HepG2 (cell line): ENCODE data around the gene NAP1L1. TPM values are rescaled to one million over a fixed set of nuclear protein-coding genes. Genes with fewer than 3 reads are reported as not detected.

Experiments used
- ATF2 ChIP-seq: sonication (generic); formaldehyde crosslinking; IDR thresholded peaks from 2 replicates; pipeline ENCODE4 v1.4.0; 2020; ENCODE audit warnings: missing genetic modification reagents
- FOSL2 ChIP-seq: sonication (generic); formaldehyde crosslinking; IDR thresholded peaks from 2 replicates; pipeline ENCODE4 v1.4.0; 2020; ENCODE audit warnings: missing genetic modification reagents
- KDM5A ChIP-seq: fragments of 200-600 bp; sonication (generic); IDR thresholded peaks from 2 replicates; pipeline ENCODE4 v1.7.0; 2018; ENCODE audit warnings: antibody characterized with exemption, mild to moderate bottlenecking, low read length, borderline replicate concordance
- PBX2 ChIP-seq: IDR thresholded peaks from 2 replicates; pipeline ENCODE4 v1.6.1; 2016; ENCODE audit warnings: control low read depth
- PRDM10 ChIP-seq: sonication (generic); formaldehyde crosslinking; IDR thresholded peaks from 2 replicates; pipeline ENCODE4 v1.4.0; 2020; ENCODE audit warnings: low read depth, missing genetic modification reagents
- SMC3 ChIP-seq: IDR thresholded peaks from 2 replicates; pipeline ENCODE4 v1.6.1; 2011; ENCODE audit warnings: low read length, improper control_type of control experiment
- SP140L ChIP-seq: sonication (generic); formaldehyde crosslinking; IDR thresholded peaks from 2 replicates; pipeline ENCODE4 v1.4.0; 2020; ENCODE audit warnings: missing genetic modification reagents, borderline replicate concordance
- SRSF9 ChIP-seq: fragments of 200-400 bp; formaldehyde crosslinking; IDR thresholded peaks from 2 replicates; pipeline ENCODE4 v1.6.1; 2018; ENCODE audit warnings: borderline replicate concordance, mild to moderate bottlenecking, low read depth, low read length; ENCODE audit not compliant: insufficient read depth, poor library complexity, severe bottlenecking
- ZFY ChIP-seq: sonication (generic); formaldehyde crosslinking; IDR thresholded peaks from 2 replicates; pipeline ENCODE4 v1.4.0; 2020; ENCODE audit warnings: missing genetic modification reagents
- ZNF101 ChIP-seq: sonication (generic); formaldehyde crosslinking; IDR thresholded peaks from 2 replicates; pipeline ENCODE4 v1.4.0; 2020; ENCODE audit warnings: mild to moderate bottlenecking, low read depth, missing genetic modification reagents, borderline replicate concordance
- ZNF547 ChIP-seq: sonication (generic); formaldehyde crosslinking; IDR thresholded peaks from 2 replicates; pipeline ENCODE4 v1.5.1; 2020; ENCODE audit warnings: mild to moderate bottlenecking, missing genetic modification reagents
- ZNF646 ChIP-seq: sonication (generic); formaldehyde crosslinking; IDR thresholded peaks from 2 replicates; pipeline ENCODE4 v1.9.0; 2021; ENCODE audit warnings: mild to moderate bottlenecking, missing genetic modification reagents
- ZNF674 ChIP-seq: sonication (generic); formaldehyde crosslinking; IDR thresholded peaks from 2 replicates; pipeline ENCODE4 v1.5.0; 2020; ENCODE audit warnings: low read depth, mild to moderate bottlenecking, missing genetic modification reagents
- ZNF7 ChIP-seq: IDR thresholded peaks from 2 replicates; pipeline ENCODE4 v1.6.1; 2016; ENCODE audit warnings: missing biosample characterization, missing genetic modification reagents
- ZNF724P ChIP-seq: sonication (generic); formaldehyde crosslinking; IDR thresholded peaks from 2 replicates; pipeline ENCODE4 v1.8.0; 2022; ENCODE audit warnings: missing genetic modification reagents, borderline replicate concordance
- ZNF792 ChIP-seq: IDR thresholded peaks from 2 replicates; pipeline ENCODE4 v1.6.1; 2016
- polyA plus RNA-seq, 8 experiments: library from polyadenylated mRNA; depleted of rRNA in 3 of 8; stranded (reverse) in 7 of 8; unstranded in 1 of 8; fragments of >200 nt; fragmentation: Illumina TruSeq in 4 of 8; extraction: Trizol in 4 of 8; gene quantifications; 2 replicates each; pipeline versions ENCODE4 v1.2.1 to v1.2.3, GENCODE V29; 2011 to 2016; ENCODE audit warnings: low read depth in 4 of 8, missing spikeins in 1 of 8, mixed read lengths in 1 of 8; ENCODE audit not compliant: insufficient read depth in 1 of 8
- total RNA-seq, 5 experiments: library from RNA; depleted of rRNA; stranded (reverse); fragments of >200 nt; fragmentation: Illumina TruSeq; extraction: Trizol; gene quantifications; 2 replicates each; pipeline ENCODE4 v1.2.3, GENCODE V29; 2016; ENCODE audit warnings: low read depth in 1 of 5

NAP1L1 gene
- total and polyA plus RNA-seq, 2 of the 13 experiments (the other 11 are each of a cell fraction or from before 2014, with no cell fraction given) = 207 to 309 TPM

- TF ChIP-seq PRDM10 (peak; percentile 76; the same call in 1 of the 2 replicates), KDM5A (no peak; the same call in 1 of the 2 replicates), SRSF9 (no peak), FOSL2 (no peak; the same call in none of the 2 replicates), SMC3 (peak; percentile 47; the same call in 1 of the 2 replicates), ZNF646 (CRISPR knock-in tag) (peak; percentile 29; the same call in 1 of the 2 replicates), ZNF674 (CRISPR knock-in tag) (0 out of 2 replicates have a peak, but pooled peaks have one; percentile 55), ZNF7 (CRISPR knock-in tag) (no peak), PBX2 (no peak), ZFY (CRISPR knock-in tag) (peak; percentile 68), ATF2 (CRISPR knock-in tag) (peak; percentile 85), ZNF547 (CRISPR knock-in tag) (peak; percentile 67), SP140L (CRISPR knock-in tag) (no peak), ZNF101 (no peak), ZNF724P (CRISPR knock-in tag) (no peak; the same call in 1 of the 2 replicates), ZNF792 (CRISPR knock-in tag) (peak; percentile 69)
Measured at GRCh38 chr12:76031414-76032042, 53.0 kb downstream of the NAP1L1 start, which contains the start of gene PHLDA1 (continued).
